K562 (cell line): ENCODE data around the gene CEP85L. TPM values are rescaled to one million over a fixed set of nuclear protein-coding genes. Genes with fewer than 3 reads are reported as not detected.
A peak's percentile ranks its signal among the peaks of the same experiment; 100 is the strongest.

Source experiments
- CHD2 ChIP-seq: IDR thresholded peaks from 2 replicates; pipeline ENCODE4 v1.6.1; 2011; ENCODE audit warnings: low read depth, low read length
- ESRRB ChIP-seq: fragments of 250-450 bp; sonication (Bioruptor Pico); IDR thresholded peaks from 2 replicates; pipeline ENCODE4 v1.5.0; 2020; ENCODE audit warnings: mild to moderate bottlenecking, moderate library complexity, borderline replicate concordance
- MAZ ChIP-seq, 2 experiments: fragments of 450-650 bp in 1 of 2; sonication (generic) in 1 of 2; formaldehyde crosslinking; IDR thresholded peaks in 1 of 2; conservative IDR thresholded peaks in 1 of 2; 2 replicates each; pipeline versions ENCODE4 v1.4.0 to v1.5.0; 2020; ENCODE audit warnings: mild to moderate bottlenecking in 1 of 2, missing genetic modification reagents in 1 of 2
- MEIS2 ChIP-seq: fragments of 450-650 bp; IDR thresholded peaks from 2 replicates; pipeline ENCODE4 v1.6.1; 2014; ENCODE audit warnings: mild to moderate bottlenecking; ENCODE audit not compliant: partially characterized antibody
- RAD21 ChIP-seq, 2 experiments: fragments of 250-450 bp in 1 of 2; fragments of 450-650 bp in 1 of 2; sonication (Bioruptor Pico) in 1 of 2; formaldehyde crosslinking in 1 of 2; IDR thresholded peaks in 1 of 2; conservative IDR thresholded peaks in 1 of 2; 2 replicates each; pipeline versions ENCODE4 v1.4.0 to v1.8.0; 2020 to 2022; ENCODE audit warnings: mild to moderate bottlenecking in 2 of 2, moderate library complexity in 1 of 2
- RNF2 ChIP-seq: sonication (generic); IDR thresholded peaks from 2 replicates; pipeline ENCODE4 v1.6.1; 2016
- TAF1 ChIP-seq: IDR thresholded peaks from 2 replicates; pipeline ENCODE4 v1.6.1; 2011; ENCODE audit warnings: mild to moderate bottlenecking, low read length, moderate library complexity; ENCODE audit not compliant: insufficient read depth, control insufficient read depth, severe bottlenecking; ENCODE audit errors: extremely low read depth
- USF1 ChIP-seq: sonication (generic); formaldehyde crosslinking; IDR thresholded peaks from 2 replicates; pipeline ENCODE4 v1.9.0; 2022; ENCODE audit warnings: mild to moderate bottlenecking, missing genetic modification reagents
- ZBTB34 ChIP-seq: fragments of 250-450 bp; sonication (Bioruptor Pico); IDR thresholded peaks from 2 replicates; pipeline ENCODE4 v1.8.0; 2021; ENCODE audit warnings: mild to moderate bottlenecking, moderate library complexity
- ZBTB40 ChIP-seq, 2 experiments: fragments of 450-650 bp in 1 of 2; sonication (generic) in 1 of 2; formaldehyde crosslinking in 1 of 2; IDR thresholded peaks; 2 replicates each; pipeline versions ENCODE4 v1.7.1 to v1.9.0; 2016 to 2022; ENCODE audit warnings: inconsistent platforms in 1 of 2, mild to moderate bottlenecking in 1 of 2, missing genetic modification reagents in 1 of 2
- ZBTB43 ChIP-seq: sonication (generic); formaldehyde crosslinking; IDR thresholded peaks from 2 replicates; pipeline ENCODE4 v1.8.0; 2023; ENCODE audit warnings: mild to moderate bottlenecking, missing genetic modification reagents
- ZKSCAN8 ChIP-seq: fragments of 200-800 bp; sonication (Bioruptor generic); IDR thresholded peaks from 2 replicates; pipeline ENCODE4 v1.6.1; 2016; ENCODE audit warnings: missing genetic modification characterization, missing compliant biosample characterization
- ZNF699 ChIP-seq: fragments of 250-450 bp; sonication (Bioruptor Pico); IDR thresholded peaks from 2 replicates; pipeline ENCODE4 v1.8.0; 2021; ENCODE audit warnings: mild to moderate bottlenecking, moderate library complexity; ENCODE audit not compliant: insufficient replicate concordance
- polyA plus RNA-seq, 8 experiments: library from polyadenylated mRNA; depleted of rRNA in 4 of 8; stranded (reverse) in 5 of 8; unstranded in 3 of 8; fragments of >200 nt; fragmentation: Nextera tagmentation in 2 of 8; fragmentation: Illumina TruSeq in 1 of 8; extraction: Ambion mirVana in 2 of 8; extraction: Trizol in 1 of 8; gene quantifications; 2 replicates each; pipeline versions ENCODE4 v1.2.1 to v1.2.3, GENCODE V29; 2011 to 2014; ENCODE audit warnings: inconsistent platforms in 1 of 8, missing spikeins in 1 of 8
- total RNA-seq, 7 experiments: library from RNA; depleted of rRNA in 6 of 7; stranded (reverse); fragments of >200 nt in 6 of 7; fragmentation: Illumina TruSeq in 2 of 7; extraction: Trizol in 2 of 7; gene quantifications; 2 replicates each; pipeline versions ENCODE4 v1.2.1 to v1.2.3, GENCODE V29; 2011 to 2021; ENCODE audit warnings: low replicate concordance in 1 of 7

CEP85L gene
- total and polyA plus RNA-seq, 9 of the 15 experiments (the other 6 are each of a cell fraction or from before 2014, with no cell fraction given) = 4.5 to 15.8 (median 8.3) TPM

- no peak for TF ChIP-seq ZBTB34 (CRISPR knock-in tag)
- no peak for TF ChIP-seq ZBTB40 (IDR thresholded peaks at IDR 0.05)
- no peak for TF ChIP-seq ZBTB40 (CRISPR knock-in tag; IDR thresholded peaks at IDR 0.05)
- no peak for TF ChIP-seq CHD2
- TF ChIP-seq ZKSCAN8 = no peak
- TF ChIP-seq USF1 (CRISPR knock-in tag) = no peak
- peak; percentile 23 for TF ChIP-seq MEIS2
- TF ChIP-seq ZNF699 (CRISPR knock-in tag) = no peak
- no peak for TF ChIP-seq ZBTB43 (CRISPR knock-in tag)
- no peak for TF ChIP-seq MAZ (CRISPR knock-in tag; conservative IDR thresholded peaks at IDR 0.05 in 1 of 2, IDR thresholded peaks at IDR 0.05 in 1 of 2)
- TF ChIP-seq RAD21 (CRISPR knock-in tag; conservative IDR thresholded peaks at IDR 0.05 in 1 of 2, IDR thresholded peaks at IDR 0.05 in 1 of 2) = peak in 1 of 2 experiments; percentile 39; a peak in 2 of 4 replicates
- no peak for TF ChIP-seq RNF2
- TF ChIP-seq ESRRB = no peak
- TF ChIP-seq TAF1 = no peak
Observed at GRCh38 chr6:118660218-118660569, 8.8 kb upstream of the CEP85L start (continued).
